Measurements from ENCODE around the gene TTC17. TPM values are rescaled to one million over a fixed set of nuclear protein-coding genes. Genes with fewer than 3 reads are reported as not detected.
"Not testable (repeated sequence)": the region's sequence is repeated elsewhere in the genome, so short reads cannot be mapped to it uniquely, and the experiment has no call there.

Gene TTC17
- total RNA-seq, 1 donor from 2014 or later, result 79.9 TPM

DNA sequence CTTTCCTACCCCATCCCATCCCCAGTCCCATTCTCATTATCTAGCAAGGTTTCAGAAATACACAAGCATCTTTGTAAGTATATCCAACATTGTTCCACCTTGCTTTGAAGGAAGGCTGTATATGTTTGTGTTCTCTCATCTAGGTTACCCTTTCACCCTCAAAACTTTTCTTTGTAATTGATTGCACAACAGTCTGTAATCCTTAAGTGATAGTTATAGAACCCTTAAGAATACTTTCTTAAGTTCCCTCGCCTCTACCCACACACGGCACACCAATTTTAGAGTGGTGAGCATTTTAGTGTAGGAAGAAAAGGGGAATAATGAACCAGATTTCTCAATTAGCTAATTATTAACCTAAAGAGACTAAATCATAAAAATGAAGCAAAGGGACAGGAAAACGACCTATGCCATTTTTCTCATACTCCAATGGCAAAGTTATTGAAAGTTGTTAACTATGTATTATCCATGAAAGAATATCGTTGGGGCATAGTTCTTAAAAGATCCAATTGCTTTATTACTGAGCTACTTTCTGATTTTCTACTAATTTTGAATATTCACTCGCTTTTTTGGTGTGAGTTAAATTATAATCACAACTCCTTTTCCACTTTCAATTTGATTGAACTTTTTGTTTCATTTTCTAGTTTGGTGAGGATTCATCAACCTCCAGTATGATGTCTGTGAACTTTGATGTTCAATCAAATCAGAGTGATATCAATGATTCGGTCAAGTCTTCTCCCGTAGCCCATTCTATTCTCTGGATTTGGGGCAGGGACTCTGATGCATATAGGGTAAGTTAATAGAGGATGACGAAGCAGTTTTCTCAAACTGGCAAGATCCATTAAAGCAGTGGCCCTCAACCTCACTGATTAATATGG, 44.9 kb downstream of the TTC17 start:
- Histone ChIP-seq H3K36me3 (ENCODE audit: control insufficient read depth in 3 of 3, insufficient read depth in 3 of 3, low read length in 3 of 3) (peaks cover 29 to 67% (median 54%) of the 10 kb centered on the region in 3 donors), H3K27me3 (ENCODE audit: control insufficient read depth in 3 of 3, insufficient read depth in 3 of 3, low read length in 3 of 3) (no peaks in the 10 kb centered on the region), H3K27ac (ENCODE audit: low read depth, low read length) (no peak overlapping the region), H3K9ac (ENCODE audit: low read depth in 1 of 3, low read length in 3 of 3) (no peak overlapping the region), H3K9me3 (ENCODE audit: control insufficient read depth in 3 of 3, low read length in 3 of 3) (no peaks in the 10 kb centered on the region), H3K4me1 (ENCODE audit: control insufficient read depth in 3 of 3, insufficient read depth in 3 of 3, low read length in 3 of 3) (no peaks in the 10 kb centered on the region), H3K4me3 (ENCODE audit: low read length in 3 of 3) (no peak overlapping the region)

DNA sequence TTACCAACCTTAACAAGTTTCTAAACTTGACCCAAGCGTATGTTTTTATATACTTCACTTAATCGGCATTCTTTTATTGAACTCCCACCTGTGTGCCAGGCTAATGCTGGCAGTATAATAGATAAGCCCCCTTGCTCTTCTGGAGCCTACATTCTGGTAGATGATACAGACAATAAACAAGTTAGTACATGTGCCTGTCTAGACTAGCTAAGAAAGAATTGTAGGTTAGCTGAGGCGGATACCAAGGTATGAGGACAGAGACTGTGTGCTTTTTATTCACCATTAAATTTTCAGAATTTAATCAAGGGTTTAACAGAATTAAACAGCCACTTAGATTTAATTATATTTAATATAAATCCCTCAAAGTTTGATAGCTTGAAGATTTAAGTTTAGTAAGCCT, 45.7 kb downstream of the TTC17 start:
- Histone ChIP-seq H3K36me3 (ENCODE audit: control insufficient read depth in 3 of 3, insufficient read depth in 3 of 3, low read length in 3 of 3) (peaks cover 27 to 68% (median 46%) of the 10 kb centered on the region in 3 donors), H3K4me3 (ENCODE audit: low read length in 3 of 3) (no peak overlapping the region), H3K9me3 (ENCODE audit: control insufficient read depth in 3 of 3, low read length in 3 of 3) (no peaks in the 10 kb centered on the region), H3K4me1 (ENCODE audit: control insufficient read depth in 3 of 3, insufficient read depth in 3 of 3, low read length in 3 of 3) (no peaks in the 10 kb centered on the region), H3K9ac (ENCODE audit: low read depth in 1 of 3, low read length in 3 of 3) (no peak overlapping the region), H3K27me3 (ENCODE audit: control insufficient read depth in 3 of 3, insufficient read depth in 3 of 3, low read length in 3 of 3) (no peaks in the 10 kb centered on the region), H3K27ac (ENCODE audit: low read depth, low read length) (no peak overlapping the region)

DNA sequence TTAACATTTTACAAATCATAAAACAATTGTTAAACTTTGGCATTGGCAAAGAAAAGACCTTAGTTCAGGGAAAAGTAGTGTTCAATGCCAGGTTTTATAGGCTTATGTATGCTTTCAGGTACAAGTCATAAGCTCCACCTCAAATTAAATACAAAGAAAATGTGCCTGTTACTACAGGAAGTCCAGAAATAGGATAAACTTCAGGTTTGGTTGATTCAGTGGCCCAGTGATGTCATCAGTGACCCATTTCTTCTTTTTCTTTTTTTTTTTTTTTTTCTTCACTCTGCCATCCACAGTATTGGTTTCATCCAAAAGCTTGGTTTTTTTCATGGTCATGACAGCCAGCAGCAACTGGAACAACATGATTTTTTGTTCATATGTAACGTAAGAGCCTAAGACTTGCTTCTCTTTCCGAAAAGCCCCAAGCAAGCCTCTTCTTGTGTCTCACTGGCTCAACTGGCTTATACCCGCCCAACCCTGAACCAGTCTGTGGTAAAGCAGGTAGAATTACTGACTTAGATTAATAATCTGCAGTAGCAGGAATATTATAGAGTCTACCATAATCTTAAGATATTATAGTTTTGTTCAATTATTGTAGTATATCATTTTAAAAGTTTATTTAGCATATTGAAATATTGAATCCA, 46.2 kb downstream of the TTC17 start:
- Histone ChIP-seq H3K4me1 (ENCODE audit: control insufficient read depth in 3 of 3, insufficient read depth in 3 of 3, low read length in 3 of 3) (no peaks in the 10 kb centered on the region), H3K27me3 (ENCODE audit: control insufficient read depth in 3 of 3, insufficient read depth in 3 of 3, low read length in 3 of 3) (no peaks in the 10 kb centered on the region), H3K9me3 (ENCODE audit: control insufficient read depth in 3 of 3, low read length in 3 of 3) (no peaks in the 10 kb centered on the region), H3K36me3 (ENCODE audit: control insufficient read depth in 3 of 3, insufficient read depth in 3 of 3, low read length in 3 of 3) (peaks cover 23 to 63% (median 42%) of the 10 kb centered on the region in 3 donors), H3K27ac (ENCODE audit: low read depth, low read length) (no peak overlapping the region), H3K9ac (ENCODE audit: low read depth in 1 of 3, low read length in 3 of 3) (no peak overlapping the region), H3K4me3 (ENCODE audit: low read length in 3 of 3) (no peak overlapping the region)

GRCh38 chr11:43408277-43408676, 49.6 kb downstream of the TTC17 start:
- Histone ChIP-seq H3K36me3 (ENCODE audit: control insufficient read depth in 3 of 3, insufficient read depth in 3 of 3, low read length in 3 of 3) (peaks cover 15 to 59% (median 49%) of the 10 kb centered on the region in 3 donors), H3K27me3 (ENCODE audit: control insufficient read depth in 3 of 3, insufficient read depth in 3 of 3, low read length in 3 of 3) (no peaks in the 10 kb centered on the region), H3K4me3 (ENCODE audit: low read length in 3 of 3) (no peak overlapping the region), H3K4me1 (ENCODE audit: control insufficient read depth in 3 of 3, insufficient read depth in 3 of 3, low read length in 3 of 3) (no peaks in the 10 kb centered on the region), H3K27ac (ENCODE audit: low read depth, low read length) (no peak overlapping the region), H3K9me3 (ENCODE audit: control insufficient read depth in 3 of 3, low read length in 3 of 3) (no peaks in the 10 kb centered on the region), H3K9ac (ENCODE audit: low read depth in 1 of 3, low read length in 3 of 3) (no peak overlapping the region)

DNA sequence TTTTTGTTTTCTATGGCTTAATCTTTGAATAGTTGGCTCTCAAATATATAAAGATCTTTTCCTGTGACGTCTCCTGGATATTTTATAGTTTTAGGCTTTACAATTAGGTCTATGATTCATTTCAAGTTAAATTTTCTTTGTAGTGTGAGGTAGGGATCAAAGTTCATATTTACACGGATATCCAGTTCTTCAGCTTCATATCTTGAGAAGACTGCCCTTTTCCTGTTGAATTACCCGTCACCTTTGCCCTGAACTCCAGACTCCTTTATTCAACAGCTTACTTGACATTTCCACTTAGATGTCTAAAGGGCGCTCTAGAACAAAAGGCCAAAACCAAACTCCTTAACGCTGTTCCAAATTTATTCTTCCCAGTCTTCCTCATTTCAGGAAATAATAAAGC, 51.7 kb downstream of the TTC17 start:
- Histone ChIP-seq H3K27ac (ENCODE audit: low read depth, low read length) (no peak overlapping the region), H3K9ac (ENCODE audit: low read depth in 1 of 3, low read length in 3 of 3) (no peak overlapping the region), H3K4me1 (ENCODE audit: control insufficient read depth in 3 of 3, insufficient read depth in 3 of 3, low read length in 3 of 3) (no peaks in the 10 kb centered on the region), H3K36me3 (ENCODE audit: control insufficient read depth in 3 of 3, insufficient read depth in 3 of 3, low read length in 3 of 3) (peaks cover 21 to 60% (median 40%) of the 10 kb centered on the region in 3 donors), H3K27me3 (ENCODE audit: control insufficient read depth in 3 of 3, insufficient read depth in 3 of 3, low read length in 3 of 3) (no peaks in the 10 kb centered on the region), H3K9me3 (ENCODE audit: control insufficient read depth in 3 of 3, low read length in 3 of 3) (no peaks in the 10 kb centered on the region), H3K4me3 (ENCODE audit: low read length in 3 of 3) (no peak overlapping the region)

GRCh38 chr11:43418197-43418596, 59.5 kb downstream of the TTC17 start:
- H3K9ac ChIP-seq (ENCODE audit: low read depth in 1 of 3, low read length in 3 of 3), result no peak overlapping the region
- H3K27me3 ChIP-seq (ENCODE audit: control insufficient read depth in 3 of 3, insufficient read depth in 3 of 3, low read length in 3 of 3), result no peaks in the 10 kb centered on the region
- no peaks in the 10 kb centered on the region for H3K4me1 ChIP-seq (ENCODE audit: control insufficient read depth in 3 of 3, insufficient read depth in 3 of 3, low read length in 3 of 3)
- H3K36me3 ChIP-seq (ENCODE audit: control insufficient read depth in 3 of 3, insufficient read depth in 3 of 3, low read length in 3 of 3), result peaks cover 9 to 19% (median 14%) of the 10 kb centered on the region in 3 donors
- no peak overlapping the region for H3K27ac ChIP-seq (ENCODE audit: low read depth, low read length)
- no peak overlapping the region for H3K4me3 ChIP-seq (ENCODE audit: low read length in 3 of 3)
- H3K9me3 ChIP-seq (ENCODE audit: control insufficient read depth in 3 of 3, low read length in 3 of 3), result no peaks in the 10 kb centered on the region

DNA sequence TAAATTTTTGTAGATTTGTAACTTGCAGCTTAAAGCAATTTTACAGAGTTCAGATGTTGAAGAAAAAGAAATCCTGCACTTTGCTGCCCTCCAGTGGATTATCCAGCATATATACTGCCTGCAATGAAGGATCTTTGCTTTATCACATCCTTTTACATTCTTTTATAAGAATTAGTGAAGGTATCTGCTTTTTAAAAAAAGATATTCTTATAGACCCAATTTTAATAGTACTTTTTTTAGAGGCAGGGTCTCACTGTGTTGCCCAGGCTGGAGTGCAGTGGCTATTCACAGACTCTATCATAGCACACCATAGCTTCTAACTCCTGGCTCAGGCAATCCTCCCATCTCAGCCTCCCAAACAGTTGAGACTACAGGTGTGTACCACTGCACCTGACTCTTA, 60.7 kb downstream of the TTC17 start:
- Histone ChIP-seq H3K9me3 (ENCODE audit: control insufficient read depth in 3 of 3, low read length in 3 of 3) (no peaks in the 10 kb centered on the region), H3K27ac (ENCODE audit: low read depth, low read length) (no peak overlapping the region), H3K36me3 (ENCODE audit: control insufficient read depth in 3 of 3, insufficient read depth in 3 of 3, low read length in 3 of 3) (peaks cover 8 to 19% (median 12%) of the 10 kb centered on the region in 3 donors), H3K9ac (ENCODE audit: low read depth in 1 of 3, low read length in 3 of 3) (no peak overlapping the region), H3K4me3 (ENCODE audit: low read length in 3 of 3) (no peak overlapping the region), H3K4me1 (ENCODE audit: control insufficient read depth in 3 of 3, insufficient read depth in 3 of 3, low read length in 3 of 3) (no peaks in the 10 kb centered on the region), H3K27me3 (ENCODE audit: control insufficient read depth in 3 of 3, insufficient read depth in 3 of 3, low read length in 3 of 3) (no peaks in the 10 kb centered on the region)

GRCh38 chr11:43427971-43428370, 69.3 kb downstream of the TTC17 start:
- Histone ChIP-seq H3K9ac (ENCODE audit: low read depth in 1 of 3, low read length in 3 of 3) (no peak overlapping the region), H3K27ac (ENCODE audit: low read depth, low read length) (no peak overlapping the region), H3K27me3 (ENCODE audit: control insufficient read depth in 3 of 3, insufficient read depth in 3 of 3, low read length in 3 of 3) (no peaks in the 10 kb centered on the region), H3K36me3 (ENCODE audit: control insufficient read depth in 3 of 3, insufficient read depth in 3 of 3, low read length in 3 of 3) (peaks cover 0 to 20% (median 2%) of the 10 kb centered on the region in 3 donors), H3K9me3 (ENCODE audit: control insufficient read depth in 3 of 3, low read length in 3 of 3) (no peaks in the 10 kb centered on the region), H3K4me1 (ENCODE audit: control insufficient read depth in 3 of 3, insufficient read depth in 3 of 3, low read length in 3 of 3) (no peaks in the 10 kb centered on the region), H3K4me3 (ENCODE audit: low read length in 3 of 3) (no peak overlapping the region)

DNA sequence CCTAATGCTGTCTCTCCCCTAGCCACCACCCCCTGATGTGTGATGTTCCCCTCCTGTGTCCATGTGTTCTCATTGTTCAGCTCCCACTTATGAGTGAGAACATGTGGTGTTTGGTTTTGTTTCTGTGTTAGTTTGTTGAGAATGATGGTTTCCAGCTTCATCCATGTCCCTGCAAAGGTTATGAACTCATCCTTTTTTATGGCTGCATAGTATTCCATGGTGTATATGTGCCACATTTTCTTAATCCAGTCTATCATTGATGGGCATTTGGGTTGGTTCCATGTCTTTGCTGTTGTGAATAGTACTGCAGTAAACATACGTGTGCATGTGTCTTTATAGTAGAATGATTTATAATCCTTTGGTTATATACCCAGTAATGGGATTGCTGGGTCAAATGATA, 72.2 kb downstream of the TTC17 start:
- H3K27ac ChIP-seq (ENCODE audit: low read depth, low read length); H3K9ac ChIP-seq (ENCODE audit: low read depth in 1 of 3, low read length in 3 of 3); H3K9me3 ChIP-seq (ENCODE audit: control insufficient read depth in 3 of 3, low read length in 3 of 3); H3K27me3 ChIP-seq (ENCODE audit: control insufficient read depth in 3 of 3, insufficient read depth in 3 of 3, low read length in 3 of 3); H3K4me1 ChIP-seq (ENCODE audit: control insufficient read depth in 3 of 3, insufficient read depth in 3 of 3, low read length in 3 of 3); H3K4me3 ChIP-seq (ENCODE audit: low read length in 3 of 3): not testable (repeated sequence)
- peaks cover 2 to 18% (median 2%) of the 10 kb centered on the region in 3 donors for H3K36me3 ChIP-seq (ENCODE audit: control insufficient read depth in 3 of 3, insufficient read depth in 3 of 3, low read length in 3 of 3)

DNA sequence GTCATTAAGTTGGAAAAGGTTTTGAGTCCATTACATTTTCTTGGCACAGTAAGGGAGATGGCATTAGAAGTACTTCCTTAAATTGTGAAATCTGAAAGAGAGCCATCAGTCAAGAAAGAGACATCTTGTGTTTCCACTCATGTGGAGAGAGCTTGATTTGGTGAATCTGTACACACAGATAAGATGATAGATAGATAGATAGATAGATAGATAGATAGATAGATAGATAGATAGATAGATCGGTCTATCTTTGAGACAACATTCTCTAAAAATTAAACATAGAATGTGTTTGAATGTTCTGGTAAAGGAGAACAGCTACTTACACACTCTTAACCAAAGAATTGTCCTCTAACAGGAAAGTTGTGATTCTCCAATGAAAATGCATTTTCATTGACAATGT, 76.2 kb downstream of the TTC17 start:
- no peak overlapping the region for H3K4me3 ChIP-seq (ENCODE audit: low read length in 3 of 3)
- H3K36me3 ChIP-seq (ENCODE audit: control insufficient read depth in 3 of 3, insufficient read depth in 3 of 3, low read length in 3 of 3), result peaks cover 8 to 36% (median 23%) of the 10 kb centered on the region in 3 donors
- no peak overlapping the region for H3K9ac ChIP-seq (ENCODE audit: low read depth in 1 of 3, low read length in 3 of 3)
- H3K4me1 ChIP-seq (ENCODE audit: control insufficient read depth in 3 of 3, insufficient read depth in 3 of 3, low read length in 3 of 3), result no peaks in the 10 kb centered on the region
- no peaks in the 10 kb centered on the region for H3K9me3 ChIP-seq (ENCODE audit: control insufficient read depth in 3 of 3, low read length in 3 of 3)
- no peak overlapping the region for H3K27ac ChIP-seq (ENCODE audit: low read depth, low read length)
- no peaks in the 10 kb centered on the region for H3K27me3 ChIP-seq (ENCODE audit: control insufficient read depth in 3 of 3, insufficient read depth in 3 of 3, low read length in 3 of 3)

Measured in skeletal muscle tissue (tissue), 4 donors.